HG02610 (cell line): Measurements from ENCODE around the gene BEAN1.
"Not testable (repeated sequence)": the region's sequence is repeated elsewhere in the genome, so short reads cannot be mapped to it uniquely, and the experiment has no call there.

ENCODE experiments used
- ATAC-seq: cut with Tn5 transposase; IDR thresholded peaks from one replicate; pipeline ENCODE4 v1.9.1; 2021; ENCODE audit warnings: mild to moderate bottlenecking, moderate library complexity; ENCODE audit not compliant: unreplicated experiment

Gene BEAN1

DNA sequence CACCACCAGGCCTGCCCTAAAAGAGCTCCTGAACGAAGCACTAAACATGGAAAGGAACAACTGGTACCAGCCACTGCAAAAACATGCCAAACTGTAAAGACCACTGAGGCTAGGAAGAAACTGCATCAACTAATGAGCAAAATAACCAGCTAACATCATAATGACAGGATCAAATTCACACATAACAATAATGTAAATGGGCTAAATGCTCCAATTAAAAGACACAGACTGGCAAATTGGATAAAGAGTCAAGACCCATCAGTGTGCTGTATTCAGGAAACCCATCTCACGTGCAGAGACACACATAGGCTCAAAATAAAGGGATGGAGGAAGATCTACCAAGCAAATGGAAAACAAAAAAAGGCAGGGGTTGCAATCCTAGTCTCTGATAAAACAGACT is 70.8 kb downstream of the BEAN1 start:
- ATAC-seq: not testable (repeated sequence)

DNA sequence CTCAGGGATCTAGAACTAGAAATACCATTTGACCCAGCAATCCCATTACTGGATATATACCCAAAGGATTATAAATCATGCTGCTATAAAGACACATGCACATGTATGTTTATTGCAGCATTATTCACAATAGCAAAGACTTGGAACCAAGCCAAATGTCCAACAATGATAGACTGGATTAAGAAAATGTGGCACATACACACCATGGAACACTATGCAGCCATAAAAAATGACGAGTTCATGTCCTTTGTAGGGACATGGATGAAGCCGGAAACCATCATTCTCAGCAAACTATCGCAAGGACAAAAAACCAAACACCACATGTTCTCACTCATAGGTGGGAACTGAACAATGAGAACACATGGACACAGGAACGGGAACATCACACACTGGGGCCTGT is 74.5 kb downstream of the BEAN1 start:
- not testable (repeated sequence) for ATAC-seq

DNA sequence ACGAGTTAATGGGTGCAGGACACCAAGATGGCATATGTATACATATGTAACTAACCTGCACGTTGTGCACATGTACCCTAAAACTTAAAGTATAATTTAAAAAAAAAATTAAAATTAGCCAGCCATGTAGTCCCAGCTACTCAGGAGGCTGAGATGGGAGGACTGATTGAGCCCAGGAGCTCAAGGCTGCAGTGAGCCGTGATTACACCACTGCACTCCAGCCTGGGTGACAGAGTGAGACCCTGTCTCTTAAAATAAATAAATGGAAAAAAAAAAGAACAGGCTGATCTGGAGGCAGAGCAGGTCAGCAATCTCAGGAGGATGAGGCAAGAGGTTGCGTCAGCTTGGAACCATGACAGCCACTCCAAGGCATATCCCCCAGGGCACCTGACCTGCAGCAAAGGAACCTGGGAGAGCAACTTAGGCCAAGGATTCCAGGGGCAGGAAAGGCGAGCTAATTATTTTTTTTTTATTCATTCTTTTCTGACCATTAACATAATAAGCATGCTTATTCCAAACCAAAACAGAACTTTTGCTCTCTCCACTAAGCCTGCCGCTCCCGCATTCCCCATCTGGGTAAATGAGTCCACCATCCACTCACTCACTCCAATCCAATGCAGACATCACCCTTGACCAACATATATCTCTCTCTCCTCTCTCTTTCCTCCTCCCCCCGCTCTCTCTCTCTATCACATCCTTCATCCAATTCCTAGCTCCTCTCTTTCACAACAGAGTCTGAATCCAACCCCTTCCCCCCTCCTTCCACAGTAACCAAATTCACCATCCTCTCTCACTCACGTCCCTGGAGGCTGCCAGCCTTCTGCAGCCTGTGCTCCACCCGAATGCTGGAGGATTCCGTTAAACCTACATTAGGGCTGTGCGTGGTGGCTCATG is 75.2 kb downstream of the BEAN1 start:
- no peak for ATAC-seq

GRCh38 chr16:66503030-66503429 is 75.9 kb downstream of the BEAN1 start:
- no peak for ATAC-seq

DNA sequence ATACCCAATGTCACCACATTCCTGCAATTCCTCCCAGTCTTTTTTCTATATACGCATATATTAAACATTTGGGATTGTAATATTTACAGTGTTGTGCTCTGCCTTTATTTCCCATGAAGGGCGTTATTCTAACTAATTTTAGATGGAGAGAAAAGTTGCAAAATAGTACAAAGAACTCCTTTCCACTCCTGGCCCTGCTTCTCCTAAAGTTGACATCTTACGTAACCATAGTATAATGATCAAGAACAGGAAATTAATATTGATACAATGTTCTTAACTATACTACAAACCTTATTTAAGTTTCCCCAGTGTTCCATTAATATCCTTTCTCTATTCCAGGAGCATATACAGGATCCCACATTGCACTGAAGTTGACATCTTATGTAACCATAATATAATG is 76.5 kb downstream of the BEAN1 start:
- no peak for ATAC-seq

GRCh38 chr16:66507731-66508239 is 80.7 kb downstream of the BEAN1 start:
- no peak for ATAC-seq

DNA sequence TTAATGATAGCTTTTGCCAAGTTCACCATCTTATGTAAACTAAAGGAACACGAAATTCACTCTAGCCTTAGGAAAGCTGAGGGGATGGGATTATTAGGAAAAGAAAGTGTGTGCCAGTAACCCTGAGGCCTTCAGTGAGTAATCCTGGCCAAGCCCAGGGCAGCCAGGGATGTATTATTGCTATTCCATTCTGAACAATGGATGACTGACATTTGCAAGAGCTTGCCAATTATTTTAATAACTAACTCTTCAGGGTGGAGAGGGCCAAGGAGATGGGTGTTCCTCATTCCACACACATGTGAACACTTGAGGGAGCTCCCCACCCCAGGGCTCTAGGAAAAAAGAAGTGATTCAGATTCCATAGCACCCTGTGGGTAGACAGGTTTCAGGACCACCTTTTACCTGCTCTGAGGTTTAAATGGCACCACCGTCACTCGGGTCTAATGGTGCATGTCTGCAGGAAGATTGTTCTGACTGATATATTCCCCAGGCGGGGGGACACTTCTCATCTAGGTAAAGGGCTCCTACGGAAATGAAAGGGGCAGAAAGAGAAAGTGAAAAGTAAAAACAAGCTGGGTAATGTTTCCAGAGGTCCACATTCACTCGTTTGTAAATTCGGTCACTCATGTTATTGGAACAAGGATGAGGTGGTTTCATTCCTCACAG is 81.3 kb downstream of the BEAN1 start:
- ATAC-seq: peak; percentile 70

- ATAC-seq: no peak
These were observed 81.9 kb downstream of the BEAN1 start for GRCh38 chr16:66508914-66509496.

GRCh38 chr16:66509576-66509975 is 82.5 kb downstream of the BEAN1 start:
- no peak for ATAC-seq

GRCh38 chr16:66510298-66510697 is 83.2 kb downstream of the BEAN1 start:
- ATAC-seq: no peak

DNA sequence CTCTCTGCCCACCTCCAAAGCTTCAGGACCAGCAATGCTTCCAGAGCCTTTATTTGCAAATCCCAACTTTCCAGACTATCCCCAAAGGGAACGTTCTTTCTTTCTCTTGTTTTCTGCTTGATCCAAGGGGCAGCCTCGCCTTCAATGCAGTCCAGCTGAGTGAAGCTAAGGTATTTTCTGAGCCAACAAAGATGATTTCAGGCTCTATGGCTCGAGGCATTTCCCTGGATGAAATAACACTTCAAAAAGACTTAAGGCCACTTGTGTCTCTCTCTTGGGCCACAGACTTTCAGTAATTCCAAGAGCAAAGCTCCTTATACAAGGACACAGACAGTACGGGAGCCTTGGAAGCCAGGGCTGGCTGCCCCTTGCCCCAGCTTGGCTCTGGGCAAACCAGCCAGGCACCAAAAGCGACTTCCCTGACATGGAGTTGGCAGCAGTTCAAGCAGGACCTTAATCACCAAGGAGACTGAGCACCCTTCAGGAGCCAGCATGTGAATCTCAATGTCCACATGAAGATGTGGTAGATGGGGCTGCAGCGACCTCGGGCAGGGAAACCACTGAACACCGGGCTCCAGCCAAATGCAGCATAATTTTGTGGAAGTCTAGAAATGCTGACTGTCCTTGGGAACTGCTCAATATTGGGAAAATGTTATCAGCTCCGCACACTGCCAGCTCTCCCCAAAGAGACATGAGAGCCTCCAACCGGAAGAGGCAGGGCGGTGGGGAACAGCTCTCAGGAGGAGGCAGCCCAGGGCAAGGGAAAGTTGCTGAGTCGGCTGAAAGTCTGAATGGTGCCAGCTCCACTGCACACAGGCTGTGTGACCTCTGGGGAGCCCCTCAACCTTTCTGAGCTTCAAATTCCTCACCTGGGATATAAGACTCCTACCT is 83.9 kb downstream of the BEAN1 start:
- no peak for ATAC-seq

DNA sequence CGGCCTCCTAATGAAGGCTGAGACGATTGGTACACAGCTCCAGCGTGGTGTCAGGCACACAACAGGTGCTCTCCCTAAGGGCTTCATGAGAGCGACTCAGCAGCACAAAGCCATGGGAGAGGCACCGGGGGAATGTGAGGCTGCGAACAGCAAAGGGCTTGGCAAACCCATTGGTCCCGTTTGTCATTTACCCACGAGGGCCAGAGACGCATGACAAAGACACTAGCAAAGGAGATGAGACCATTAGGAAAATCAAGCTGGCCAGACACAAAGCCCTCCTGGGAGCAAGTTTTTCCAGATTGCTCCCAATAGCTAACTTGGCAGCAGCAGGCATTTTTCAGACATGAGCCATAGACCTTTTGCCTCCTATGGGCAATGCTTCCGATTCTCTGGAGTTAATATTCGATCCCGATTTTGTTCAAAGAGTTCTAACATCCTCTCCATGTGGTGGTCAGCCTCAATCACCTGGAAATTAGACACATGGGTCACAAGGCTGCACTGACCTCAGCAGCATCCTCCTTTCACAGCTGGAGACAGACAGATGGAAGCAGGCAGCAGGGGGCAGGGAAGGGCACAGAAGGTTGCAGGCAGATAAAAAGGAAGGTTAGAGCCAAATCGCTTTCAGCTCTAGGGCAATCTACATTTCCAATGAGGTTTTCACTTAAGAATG is 84.6 kb downstream of the BEAN1 start:
- no peak for ATAC-seq

GRCh38 chr16:66512272-66513110 is 85.4 kb downstream of the BEAN1 start:
- no peak for ATAC-seq

DNA sequence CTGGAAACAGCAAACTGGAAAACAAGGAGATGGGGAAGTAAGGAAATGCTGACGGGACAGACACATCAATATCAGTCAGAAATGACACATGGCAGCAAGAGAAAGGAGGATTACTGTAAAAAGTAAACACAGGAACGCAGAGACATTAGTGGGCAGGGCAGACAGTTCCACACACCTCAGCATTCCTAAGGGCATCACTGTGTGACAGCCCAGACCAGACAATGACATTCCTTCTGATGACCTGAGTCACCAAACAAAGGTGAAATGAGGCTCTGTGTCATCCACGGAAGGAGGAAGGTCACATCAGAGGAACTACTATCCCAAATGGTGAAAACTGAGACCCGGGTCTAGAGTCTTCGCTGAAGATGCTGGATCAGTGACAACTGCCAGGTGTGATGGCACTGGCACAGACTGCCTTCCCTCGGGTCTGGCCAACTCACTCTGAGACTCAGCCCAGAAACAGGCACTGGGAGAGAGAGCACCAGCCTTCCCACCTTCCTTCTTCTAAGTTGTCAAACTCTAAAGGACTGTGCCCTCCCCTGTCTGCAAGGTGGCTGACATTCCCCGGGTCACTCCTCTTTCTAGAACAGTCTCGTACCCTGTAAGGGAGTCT is 86.1 kb downstream of the BEAN1 start:
- no peak for ATAC-seq

DNA sequence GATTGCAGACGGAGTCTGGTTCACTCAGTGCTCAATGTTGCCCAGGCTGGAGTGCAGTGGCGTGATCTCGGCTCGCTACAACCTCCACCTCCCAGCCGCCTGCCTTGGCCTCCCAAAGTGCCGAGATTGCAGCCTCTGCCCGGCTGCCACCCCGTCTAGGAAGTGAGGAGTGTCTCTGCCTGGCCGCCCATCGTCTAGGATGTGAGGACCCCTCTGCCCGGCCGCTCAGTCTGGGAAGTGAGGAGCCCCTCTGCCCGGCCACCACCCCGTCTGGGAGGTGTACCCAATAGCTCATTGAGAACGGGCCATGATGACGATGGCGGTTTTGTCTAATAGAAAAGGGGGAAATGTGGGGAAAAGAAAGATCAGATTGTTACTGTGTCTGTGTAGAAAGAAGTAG is 87.3 kb downstream of the BEAN1 start:
- ATAC-seq: not testable (repeated sequence)

DNA sequence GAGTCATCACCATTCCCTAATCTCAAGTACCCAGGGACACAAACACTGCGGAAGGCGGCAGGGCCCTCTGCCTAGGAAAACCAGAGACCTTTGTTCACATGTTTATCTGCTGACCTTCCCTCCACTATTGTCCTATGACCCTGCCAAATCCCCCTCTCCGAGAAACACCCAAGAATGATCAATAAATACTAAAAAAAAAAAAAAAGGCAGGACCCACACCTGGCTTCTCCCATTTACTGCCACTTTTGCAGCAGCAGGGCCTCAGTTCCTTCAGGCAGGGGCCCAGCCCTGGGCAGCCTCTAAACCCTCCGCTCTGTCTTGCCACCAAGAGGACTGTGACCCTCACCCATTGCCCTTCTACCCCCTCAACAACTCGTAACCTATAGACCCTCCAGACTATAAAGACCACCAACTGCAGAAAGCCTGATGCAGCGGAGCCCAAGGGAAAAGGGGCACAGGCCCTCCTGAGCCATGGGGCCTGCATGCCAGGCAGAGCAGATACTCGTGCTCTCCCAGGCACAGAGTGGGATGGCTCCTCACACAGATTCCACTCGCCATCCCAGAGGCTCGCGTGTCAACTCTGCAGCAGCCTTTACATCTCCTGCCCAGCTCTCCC is 88.0 kb downstream of the BEAN1 start:
- not testable (repeated sequence) for ATAC-seq

DNA sequence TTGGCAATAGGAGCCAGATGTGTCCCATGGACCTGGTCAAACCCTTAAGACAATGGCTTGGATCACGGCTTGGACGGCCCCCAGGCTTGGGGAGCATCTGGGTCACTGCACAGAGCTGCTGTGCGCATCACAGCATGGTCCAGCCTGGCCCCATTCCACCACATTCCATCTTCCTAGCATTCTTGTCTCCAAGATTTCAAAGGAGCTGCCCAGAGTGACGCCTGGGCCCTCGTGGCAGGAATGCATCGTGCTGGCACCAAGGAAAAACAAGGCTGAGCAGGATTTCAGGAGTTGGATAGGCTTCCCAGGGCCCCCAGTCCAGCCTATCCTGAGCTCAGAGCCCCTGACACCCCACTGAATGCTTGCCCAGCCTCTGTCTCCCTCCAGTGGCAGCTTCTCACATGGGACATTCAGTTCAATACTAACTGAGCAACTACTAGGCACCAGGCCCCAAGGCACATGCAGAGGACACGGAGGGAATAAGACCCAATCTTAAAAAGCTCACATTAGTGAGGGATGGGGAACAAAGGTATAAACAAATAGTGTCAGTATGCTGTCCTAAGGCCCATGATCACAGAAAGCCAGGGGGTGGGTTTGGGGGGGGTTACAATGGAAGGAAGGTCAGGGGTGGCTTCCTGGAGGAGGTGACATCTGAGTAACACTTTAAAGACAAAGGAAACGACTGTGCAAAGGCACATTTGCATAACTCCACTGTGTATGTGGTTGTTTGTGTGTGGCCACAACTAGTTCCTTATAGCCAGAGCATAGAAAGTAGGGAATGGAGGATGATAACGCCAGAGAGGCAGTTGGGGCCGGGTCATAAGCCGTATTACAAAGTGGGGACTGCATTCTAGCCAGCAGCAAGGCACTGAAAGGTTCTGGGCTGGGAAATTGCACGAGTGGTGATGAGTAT is 88.8 kb downstream of the BEAN1 start:
- ATAC-seq: no peak

DNA sequence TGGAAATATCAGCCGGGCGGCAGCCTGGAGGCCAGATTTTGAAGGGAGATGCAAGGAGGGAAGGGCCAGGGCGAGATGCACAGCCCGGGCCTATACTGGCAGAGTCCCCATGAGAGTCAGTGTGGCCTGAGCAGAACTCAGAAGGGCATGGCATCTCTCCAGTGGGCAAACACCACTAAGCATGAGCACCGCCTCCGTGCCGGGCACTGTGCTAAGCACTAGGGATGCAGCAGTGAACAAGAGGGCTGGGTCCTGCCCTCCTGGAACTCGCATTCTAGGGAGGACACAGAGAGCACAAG is 89.4 kb downstream of the BEAN1 start:
- no peak for ATAC-seq
